ENCODE measurements around the gene HDAC4. TPM values are rescaled to one million over a fixed set of nuclear protein-coding genes. Genes with fewer than 3 reads are reported as not detected.

HDAC4 gene
- polyA plus RNA-seq, 2 of the 4 experiments (the other 2 are of a cell fraction): 8.6 to 10.4 TPM

GRCh38 chr2:239363946-239364637, 36.7 kb downstream of the HDAC4 start:
- H3K27ac ChIP-seq: no peak overlapping the region
- no peaks in the 10 kb centered on the region for H3K9me3 ChIP-seq
- no peak overlapping the region for H3K4me2 ChIP-seq
- DNase-seq (ENCODE audit: low read depth in 1 of 2, low spot score in 1 of 2) (no peak), FAIRE-seq (no peak), ATAC-seq (no peak)
- no peak overlapping the region for H3K4me3 ChIP-seq
- H3K4me1 ChIP-seq: no peaks in the 10 kb centered on the region
- POLR2A ChIA-PET: no interaction called here
- CTCF ChIA-PET: no interaction called here
- WGBS (ENCODE audit: missing lambda C conversion rate): 89% methylated on average over 21 of the region's 21 CpGs
- no peak for TF ChIP-seq SREBF2 (IDR thresholded peaks at IDR 0.05)
- TF ChIP-seq HMGXB4 (CRISPR knock-in tag; IDR thresholded peaks at IDR 0.05; ENCODE audit: borderline replicate concordance): no peak
- no peak for TF ChIP-seq ESRRA (IDR thresholded peaks at IDR 0.05; ENCODE audit: borderline replicate concordance, low read length)
- TF ChIP-seq JUN (IDR thresholded peaks at IDR 0.05): no peak
- no peak for TF ChIP-seq CHD2 (IDR thresholded peaks at IDR 0.05; ENCODE audit: low read length, partially characterized antibody)
- no peak for TF ChIP-seq RNF2 (IDR thresholded peaks at IDR 0.05; ENCODE audit: borderline replicate concordance, low read depth)
- no peak for TF ChIP-seq HEYL (CRISPR knock-in tag; IDR thresholded peaks at IDR 0.05)
- TF ChIP-seq CTCF (IDR thresholded peaks at IDR 0.05): no peak
- TF ChIP-seq NR3C1 (IDR thresholded peaks at IDR 0.05): no peak
- no peak for TF ChIP-seq FOXS1 (CRISPR knock-in tag; IDR thresholded peaks at IDR 0.05)

- 85% methylated on average over 4 of the region's 4 CpGs for WGBS (ENCODE audit: missing lambda C conversion rate)
- TF ChIP-seq TFCP2L1 (CRISPR knock-in tag; IDR thresholded peaks at IDR 0.05) (no peak), RFX5 (IDR thresholded peaks at IDR 0.05) (no peak), FOXS1 (CRISPR knock-in tag; IDR thresholded peaks at IDR 0.05) (no peak), RARB (CRISPR knock-in tag; IDR thresholded peaks at IDR 0.05) (no peak)
- no peak for FAIRE-seq
- no peak for ATAC-seq
- H3K4me2 ChIP-seq: no peak overlapping the region
- H3K27ac ChIP-seq: no peak overlapping the region
- ChIA-PET POLR2A (no interaction called here), CTCF (interaction anchor here (0.6 to 1.6 kb wide), 3 partner anchors 11 to 675 kb away, joined by 3 to 4 read pairs (median 4); no protein-coding TSS in a partner anchor)
- H3K9me3 ChIP-seq: no peaks in the 10 kb centered on the region
- no peak overlapping the region for H3K4me3 ChIP-seq
- no peak for DNase-seq (ENCODE audit: low read depth in 1 of 2, low spot score in 1 of 2)
- H3K4me1 ChIP-seq: no peaks in the 10 kb centered on the region
Measured at GRCh38 chr2:239362507-239362906, 38.3 kb downstream of the HDAC4 start.

GRCh38 chr2:239361311-239361642, 39.5 kb downstream of the HDAC4 start:
- WGBS (ENCODE audit: missing lambda C conversion rate): 71% methylated on average over 3 of the region's 3 CpGs
- Histone ChIP-seq H3K27ac (no peak overlapping the region), H3K9me3 (no peaks in the 10 kb centered on the region; the same call in 2 of the 3 replicates), H3K4me2 (no peak overlapping the region), H3K4me3 (no peak overlapping the region), H3K4me1 (no peaks in the 10 kb centered on the region)
- no peak for FAIRE-seq
- no peak for DNase-seq (ENCODE audit: low read depth in 1 of 2, low spot score in 1 of 2)
- CTCF ChIA-PET: no interaction called here
- no peak for TF ChIP-seq GATA3 (IDR thresholded peaks at IDR 0.05; ENCODE audit: borderline replicate concordance)
- TF ChIP-seq RAD21 (conservative IDR thresholded peaks at IDR 0.05 in 1 of 2, IDR thresholded peaks at IDR 0.05 in 1 of 2): 0 out of 5 replicates have a peak, but pooled peaks of 1 of the 2 experiments have one; percentile 4
- TF ChIP-seq HOXB13 (CRISPR knock-in tag; IDR thresholded peaks at IDR 0.05; ENCODE audit: low read depth): no peak
- no peak for TF ChIP-seq CHD2 (IDR thresholded peaks at IDR 0.05; ENCODE audit: low read length, partially characterized antibody)
- no peak for TF ChIP-seq JUN (IDR thresholded peaks at IDR 0.05)
- TF ChIP-seq EP300 (IDR thresholded peaks at IDR 0.05): no peak
- no peak for TF ChIP-seq RARB (CRISPR knock-in tag; IDR thresholded peaks at IDR 0.05)
- no peak for TF ChIP-seq ZSCAN20 (CRISPR knock-in tag; IDR thresholded peaks at IDR 0.05)
- ATAC-seq: peak; percentile 54 to 64; a peak in 2 of 6 replicates
- POLR2A ChIA-PET: no interaction called here

Data from A549 (cell line).